WTC11 (cell line): ENCODE results near the gene CCDC50. TPM values are rescaled to one million over a fixed set of nuclear protein-coding genes. Genes with fewer than 3 reads are reported as not detected.

ENCODE experiments used
- ATAC-seq: fragments of 200-7000 bp; cut with Tn5 transposase; 2 replicates; pipeline ENCODE4 v1.10.0; 2021; ENCODE audit warnings: mild to moderate bottlenecking, moderate library complexity
- CTCF ChIA-PET: fragments of 300-600 bp; sonication (Branson Sonifier 250); formaldehyde crosslinking; loops from one replicate; lab custom pipeline; 2021; ENCODE audit warnings: antibody characterized with exemption; lab: Charles Lee
- POLR2A ChIA-PET: fragments of 350-600 bp; sonication (Branson Sonifier 250); formaldehyde crosslinking; loops from one replicate; lab custom pipeline; 2021; ENCODE audit warnings: antibody characterized with exemption; lab: Charles Lee
- DNase-seq: peaks from one replicate; pipeline ENCODE4 v3.0.0; 2021; ENCODE audit warnings: low spot score
- H3K27ac Mint-ChIP-seq: 2 replicates; pipeline ENCODE4 v1.8.0; 2021; ENCODE audit warnings: mixed read lengths
- H3K27me3 Mint-ChIP-seq: 2 replicates; pipeline ENCODE4 v1.8.0; 2021; ENCODE audit warnings: low read depth, mild to moderate bottlenecking, moderate library complexity, mixed read lengths
- H3K36me3 Mint-ChIP-seq: 2 replicates; pipeline ENCODE4 v1.8.0; 2021; ENCODE audit warnings: mixed read lengths
- H3K4me1 Mint-ChIP-seq: 2 replicates; pipeline ENCODE4 v1.8.0; 2022; ENCODE audit warnings: mixed read lengths
- H3K4me3 Mint-ChIP-seq: 2 replicates; pipeline ENCODE4 v1.8.0; 2021; ENCODE audit warnings: mild to moderate bottlenecking, moderate library complexity, mixed read lengths
- H3K9me3 Mint-ChIP-seq: 2 replicates; pipeline ENCODE4 v1.8.0; 2021; ENCODE audit warnings: mixed read lengths
- CBFB ChIP-seq: sonication (generic); formaldehyde crosslinking; IDR thresholded peaks from 2 replicates; pipeline ENCODE4 v1.8.1; 2022; ENCODE audit warnings: mild to moderate bottlenecking, low read depth, missing genetic modification reagents
- FOXJ3 ChIP-seq: sonication (generic); formaldehyde crosslinking; IDR thresholded peaks from 2 replicates; pipeline ENCODE4 v1.9.0; 2021; ENCODE audit warnings: missing genetic modification reagents, mild to moderate bottlenecking, borderline replicate concordance
- JAZF1 ChIP-seq: fragments of 250-450 bp; sonication (Bioruptor Pico); IDR thresholded peaks from 2 replicates; pipeline ENCODE4 v1.9.0; 2021; ENCODE audit warnings: moderate library complexity, mild to moderate bottlenecking, inconsistent platforms
- MXD4 ChIP-seq: fragments of 250-450 bp; sonication (Bioruptor Pico); IDR thresholded peaks from 2 replicates; pipeline ENCODE4 v1.8.0; 2021; ENCODE audit warnings: mild to moderate bottlenecking, moderate library complexity, borderline replicate concordance
- NR2C2 ChIP-seq: sonication (generic); formaldehyde crosslinking; IDR thresholded peaks from 2 replicates; pipeline ENCODE4 v1.8.0; 2022; ENCODE audit warnings: mild to moderate bottlenecking, missing genetic modification reagents
- PRRX2 ChIP-seq: fragments of 250-450 bp; sonication (Bioruptor Pico); IDR thresholded peaks from 2 replicates; pipeline ENCODE4 v1.8.0; 2021; ENCODE audit warnings: mild to moderate bottlenecking
- SMAD3 ChIP-seq: sonication (generic); formaldehyde crosslinking; IDR thresholded peaks from 2 replicates; pipeline ENCODE4 v1.8.0; 2022; ENCODE audit warnings: missing genetic modification reagents, mild to moderate bottlenecking, borderline replicate concordance
- TEAD4 ChIP-seq: sonication (generic); formaldehyde crosslinking; IDR thresholded peaks from 2 replicates; pipeline ENCODE4 v1.8.0; 2022; ENCODE audit warnings: mild to moderate bottlenecking, missing genetic modification reagents
- ZNF416 ChIP-seq: fragments of 250-450 bp; sonication (Bioruptor Pico); IDR thresholded peaks from 2 replicates; pipeline ENCODE4 v1.9.0; 2021; ENCODE audit warnings: mild to moderate bottlenecking, inconsistent platforms
- total RNA-seq: library from RNA; stranded (reverse); gene quantifications from 3 replicates; pipeline ENCODE4 v1.2.3, GENCODE V29; 2021
- TF ChIP-seq, protein P1 (sequence below): fragments of 250-450 bp; sonication (Bioruptor Pico); conservative IDR thresholded peaks from 2 replicates; pipeline ENCODE4 v1.9.0; 2021; ENCODE audit warnings: mild to moderate bottlenecking
- TF ChIP-seq, protein P2 (sequence below): fragments of 250-450 bp; sonication (Bioruptor Pico); IDR thresholded peaks from 2 replicates; pipeline ENCODE4 v2.1.2; 2022; ENCODE audit warnings: mild to moderate bottlenecking, moderate library complexity
- TF ChIP-seq, protein P3 (sequence below): sonication (generic); formaldehyde crosslinking; IDR thresholded peaks from 2 replicates; pipeline ENCODE4 v1.8.0; 2023; ENCODE audit warnings: mild to moderate bottlenecking, missing genetic modification reagents
- TF ChIP-seq, protein P4 (sequence below): sonication (generic); formaldehyde crosslinking; IDR thresholded peaks from 2 replicates; pipeline ENCODE4 v1.8.1; 2022; ENCODE audit warnings: low read depth, missing genetic modification reagents, borderline replicate concordance
- TF ChIP-seq, protein P5 (sequence below): sonication (generic); formaldehyde crosslinking; IDR thresholded peaks from 2 replicates; pipeline ENCODE4 v1.8.1; 2023; ENCODE audit warnings: mild to moderate bottlenecking, moderate library complexity, missing genetic modification reagents
- TF ChIP-seq, protein P6 (sequence below): sonication (generic); formaldehyde crosslinking; IDR thresholded peaks from 2 replicates; pipeline ENCODE4 v1.8.0; 2023; ENCODE audit warnings: missing genetic modification reagents, mild to moderate bottlenecking, borderline replicate concordance
- TF ChIP-seq, protein P7 (sequence below): sonication (generic); formaldehyde crosslinking; IDR thresholded peaks from 2 replicates; pipeline ENCODE4 v1.8.1; 2023; ENCODE audit warnings: mild to moderate bottlenecking, missing genetic modification reagents, moderate library complexity

Gene CCDC50
- total RNA-seq, 1 experiment from 2014 or later, result 33.1 TPM

DNA sequence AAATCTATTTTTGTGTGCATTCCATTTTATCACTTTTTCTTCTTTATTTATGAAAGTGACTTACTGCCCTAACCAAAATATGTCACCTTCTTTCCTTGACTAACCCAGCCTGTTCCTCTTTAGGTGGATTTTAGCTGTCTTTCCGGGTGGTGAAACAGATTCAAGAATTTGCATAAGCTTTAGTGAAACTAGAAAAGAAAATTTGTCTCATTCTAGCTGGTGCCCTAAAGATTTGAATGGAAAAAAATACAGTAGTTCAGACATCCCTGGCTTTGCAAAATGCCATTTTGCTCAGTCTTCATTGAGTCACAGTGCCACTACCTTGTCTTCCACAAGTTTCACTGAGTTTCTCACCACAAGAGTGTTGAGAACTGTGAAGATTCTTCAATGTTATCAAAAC is 28.2 kb upstream of the CCDC50 start (continued):
- TF ChIP-seq, protein P1, sequence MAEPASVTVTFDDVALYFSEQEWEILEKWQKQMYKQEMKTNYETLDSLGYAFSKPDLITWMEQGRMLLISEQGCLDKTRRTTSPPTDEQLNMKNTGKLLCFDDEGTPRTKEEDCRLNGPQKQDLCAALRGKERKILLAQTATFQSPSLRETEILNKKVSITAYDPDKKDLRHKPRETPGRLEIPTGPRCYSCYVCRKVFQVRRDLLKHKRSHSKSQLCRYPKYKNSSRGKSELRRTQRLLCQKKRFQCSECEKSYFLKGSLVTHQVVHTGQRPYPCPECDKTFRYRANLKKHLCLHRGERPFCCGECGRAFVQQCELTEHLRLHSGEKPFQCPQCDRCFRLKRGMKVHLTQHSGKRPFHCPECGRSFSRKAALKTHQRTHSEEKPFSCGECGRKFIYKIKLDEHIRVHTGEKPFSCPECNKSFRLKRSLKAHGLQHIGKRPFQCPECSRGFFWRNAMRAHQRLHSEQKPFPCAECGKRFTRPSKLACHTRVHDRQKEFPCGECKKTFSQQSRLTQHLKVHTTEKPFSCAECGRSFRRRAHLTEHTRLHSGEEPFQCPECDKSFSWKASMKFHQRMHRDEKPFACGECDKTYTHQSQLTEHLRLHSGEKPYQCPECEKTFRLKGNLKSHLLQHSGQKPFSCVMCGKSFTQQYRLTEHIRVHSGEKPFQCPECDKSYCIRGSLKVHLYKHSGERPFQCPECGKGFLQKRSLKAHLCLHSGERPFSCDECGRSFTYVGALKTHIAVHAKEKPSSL (CRISPR knock-in tag), result no peak
- no peak for TF ChIP-seq TEAD4 (CRISPR knock-in tag)
- TF ChIP-seq, protein P2, sequence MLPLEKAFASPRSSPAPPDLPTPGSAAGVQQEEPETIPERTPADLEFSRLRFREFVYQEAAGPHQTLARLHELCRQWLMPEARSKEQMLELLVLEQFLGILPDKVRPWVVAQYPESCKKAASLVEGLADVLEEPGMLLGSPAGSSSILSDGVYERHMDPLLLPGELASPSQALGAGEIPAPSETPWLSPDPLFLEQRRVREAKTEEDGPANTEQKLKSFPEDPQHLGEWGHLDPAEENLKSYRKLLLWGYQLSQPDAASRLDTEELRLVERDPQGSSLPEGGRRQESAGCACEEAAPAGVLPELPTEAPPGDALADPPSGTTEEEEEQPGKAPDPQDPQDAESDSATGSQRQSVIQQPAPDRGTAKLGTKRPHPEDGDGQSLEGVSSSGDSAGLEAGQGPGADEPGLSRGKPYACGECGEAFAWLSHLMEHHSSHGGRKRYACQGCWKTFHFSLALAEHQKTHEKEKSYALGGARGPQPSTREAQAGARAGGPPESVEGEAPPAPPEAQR (CRISPR knock-in tag), result no peak

DNA sequence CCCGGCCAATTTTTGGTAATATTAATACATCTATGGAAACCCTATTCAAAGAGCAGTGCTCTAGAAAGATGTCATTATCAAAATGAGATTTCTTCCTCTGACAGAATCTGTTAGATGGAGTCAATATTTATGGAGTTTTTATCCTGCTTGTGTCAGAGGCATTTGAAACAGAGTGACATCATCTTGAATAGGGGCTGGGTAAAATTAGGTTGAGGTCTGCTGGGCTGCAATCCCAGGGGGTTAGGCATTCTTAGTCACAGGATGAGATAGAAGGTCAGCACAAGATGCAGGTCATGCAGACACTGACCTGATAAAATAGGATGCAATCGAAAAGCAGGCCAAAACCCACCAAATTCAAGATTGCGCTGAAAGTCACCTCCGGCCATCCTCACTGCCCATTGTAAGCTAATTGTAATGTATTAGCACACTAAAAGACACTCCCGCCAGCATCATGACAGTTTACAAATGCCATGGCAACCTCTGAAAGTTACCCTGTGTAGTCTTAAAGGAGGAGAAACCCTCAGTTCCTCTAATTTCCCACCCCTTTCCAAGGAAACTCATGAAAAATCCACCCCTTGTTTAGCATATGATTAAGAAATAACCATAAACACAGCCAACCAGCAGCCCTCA is 27.3 kb upstream of the CCDC50 start:
- TF ChIP-seq FOXJ3 (CRISPR knock-in tag) (no peak), NR2C2 (CRISPR knock-in tag) (no peak), PRRX2 (CRISPR knock-in tag) (no peak), TEAD4 (CRISPR knock-in tag) (no peak), JAZF1 (CRISPR knock-in tag) (no peak), MXD4 (CRISPR knock-in tag) (no peak), CBFB (CRISPR knock-in tag) (no peak), ZNF416 (CRISPR knock-in tag) (no peak), SMAD3 (CRISPR knock-in tag) (no peak)
- TF ChIP-seq, protein P3, sequence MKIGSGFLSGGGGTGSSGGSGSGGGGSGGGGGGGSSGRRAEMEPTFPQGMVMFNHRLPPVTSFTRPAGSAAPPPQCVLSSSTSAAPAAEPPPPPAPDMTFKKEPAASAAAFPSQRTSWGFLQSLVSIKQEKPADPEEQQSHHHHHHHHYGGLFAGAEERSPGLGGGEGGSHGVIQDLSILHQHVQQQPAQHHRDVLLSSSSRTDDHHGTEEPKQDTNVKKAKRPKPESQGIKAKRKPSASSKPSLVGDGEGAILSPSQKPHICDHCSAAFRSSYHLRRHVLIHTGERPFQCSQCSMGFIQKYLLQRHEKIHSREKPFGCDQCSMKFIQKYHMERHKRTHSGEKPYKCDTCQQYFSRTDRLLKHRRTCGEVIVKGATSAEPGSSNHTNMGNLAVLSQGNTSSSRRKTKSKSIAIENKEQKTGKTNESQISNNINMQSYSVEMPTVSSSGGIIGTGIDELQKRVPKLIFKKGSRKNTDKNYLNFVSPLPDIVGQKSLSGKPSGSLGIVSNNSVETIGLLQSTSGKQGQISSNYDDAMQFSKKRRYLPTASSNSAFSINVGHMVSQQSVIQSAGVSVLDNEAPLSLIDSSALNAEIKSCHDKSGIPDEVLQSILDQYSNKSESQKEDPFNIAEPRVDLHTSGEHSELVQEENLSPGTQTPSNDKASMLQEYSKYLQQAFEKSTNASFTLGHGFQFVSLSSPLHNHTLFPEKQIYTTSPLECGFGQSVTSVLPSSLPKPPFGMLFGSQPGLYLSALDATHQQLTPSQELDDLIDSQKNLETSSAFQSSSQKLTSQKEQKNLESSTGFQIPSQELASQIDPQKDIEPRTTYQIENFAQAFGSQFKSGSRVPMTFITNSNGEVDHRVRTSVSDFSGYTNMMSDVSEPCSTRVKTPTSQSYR, result no peak
- TF ChIP-seq, protein P4, sequence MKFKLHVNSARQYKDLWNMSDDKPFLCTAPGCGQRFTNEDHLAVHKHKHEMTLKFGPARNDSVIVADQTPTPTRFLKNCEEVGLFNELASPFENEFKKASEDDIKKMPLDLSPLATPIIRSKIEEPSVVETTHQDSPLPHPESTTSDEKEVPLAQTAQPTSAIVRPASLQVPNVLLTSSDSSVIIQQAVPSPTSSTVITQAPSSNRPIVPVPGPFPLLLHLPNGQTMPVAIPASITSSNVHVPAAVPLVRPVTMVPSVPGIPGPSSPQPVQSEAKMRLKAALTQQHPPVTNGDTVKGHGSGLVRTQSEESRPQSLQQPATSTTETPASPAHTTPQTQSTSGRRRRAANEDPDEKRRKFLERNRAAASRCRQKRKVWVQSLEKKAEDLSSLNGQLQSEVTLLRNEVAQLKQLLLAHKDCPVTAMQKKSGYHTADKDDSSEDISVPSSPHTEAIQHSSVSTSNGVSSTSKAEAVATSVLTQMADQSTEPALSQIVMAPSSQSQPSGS (CRISPR knock-in tag), result no peak
- TF ChIP-seq, protein P5, sequence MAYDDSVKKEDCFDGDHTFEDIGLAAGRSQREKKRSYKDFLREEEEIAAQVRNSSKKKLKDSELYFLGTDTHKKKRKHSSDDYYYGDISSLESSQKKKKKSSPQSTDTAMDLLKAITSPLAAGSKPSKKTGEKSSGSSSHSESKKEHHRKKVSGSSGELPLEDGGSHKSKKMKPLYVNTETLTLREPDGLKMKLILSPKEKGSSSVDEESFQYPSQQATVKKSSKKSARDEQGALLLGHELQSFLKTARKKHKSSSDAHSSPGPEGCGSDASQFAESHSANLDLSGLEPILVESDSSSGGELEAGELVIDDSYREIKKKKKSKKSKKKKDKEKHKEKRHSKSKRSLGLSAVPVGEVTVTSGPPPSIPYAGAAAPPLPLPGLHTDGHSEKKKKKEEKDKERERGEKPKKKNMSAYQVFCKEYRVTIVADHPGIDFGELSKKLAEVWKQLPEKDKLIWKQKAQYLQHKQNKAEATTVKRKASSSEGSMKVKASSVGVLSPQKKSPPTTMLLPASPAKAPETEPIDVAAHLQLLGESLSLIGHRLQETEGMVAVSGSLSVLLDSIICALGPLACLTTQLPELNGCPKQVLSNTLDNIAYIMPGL (CRISPR knock-in tag), result no peak
- TF ChIP-seq, protein P6, sequence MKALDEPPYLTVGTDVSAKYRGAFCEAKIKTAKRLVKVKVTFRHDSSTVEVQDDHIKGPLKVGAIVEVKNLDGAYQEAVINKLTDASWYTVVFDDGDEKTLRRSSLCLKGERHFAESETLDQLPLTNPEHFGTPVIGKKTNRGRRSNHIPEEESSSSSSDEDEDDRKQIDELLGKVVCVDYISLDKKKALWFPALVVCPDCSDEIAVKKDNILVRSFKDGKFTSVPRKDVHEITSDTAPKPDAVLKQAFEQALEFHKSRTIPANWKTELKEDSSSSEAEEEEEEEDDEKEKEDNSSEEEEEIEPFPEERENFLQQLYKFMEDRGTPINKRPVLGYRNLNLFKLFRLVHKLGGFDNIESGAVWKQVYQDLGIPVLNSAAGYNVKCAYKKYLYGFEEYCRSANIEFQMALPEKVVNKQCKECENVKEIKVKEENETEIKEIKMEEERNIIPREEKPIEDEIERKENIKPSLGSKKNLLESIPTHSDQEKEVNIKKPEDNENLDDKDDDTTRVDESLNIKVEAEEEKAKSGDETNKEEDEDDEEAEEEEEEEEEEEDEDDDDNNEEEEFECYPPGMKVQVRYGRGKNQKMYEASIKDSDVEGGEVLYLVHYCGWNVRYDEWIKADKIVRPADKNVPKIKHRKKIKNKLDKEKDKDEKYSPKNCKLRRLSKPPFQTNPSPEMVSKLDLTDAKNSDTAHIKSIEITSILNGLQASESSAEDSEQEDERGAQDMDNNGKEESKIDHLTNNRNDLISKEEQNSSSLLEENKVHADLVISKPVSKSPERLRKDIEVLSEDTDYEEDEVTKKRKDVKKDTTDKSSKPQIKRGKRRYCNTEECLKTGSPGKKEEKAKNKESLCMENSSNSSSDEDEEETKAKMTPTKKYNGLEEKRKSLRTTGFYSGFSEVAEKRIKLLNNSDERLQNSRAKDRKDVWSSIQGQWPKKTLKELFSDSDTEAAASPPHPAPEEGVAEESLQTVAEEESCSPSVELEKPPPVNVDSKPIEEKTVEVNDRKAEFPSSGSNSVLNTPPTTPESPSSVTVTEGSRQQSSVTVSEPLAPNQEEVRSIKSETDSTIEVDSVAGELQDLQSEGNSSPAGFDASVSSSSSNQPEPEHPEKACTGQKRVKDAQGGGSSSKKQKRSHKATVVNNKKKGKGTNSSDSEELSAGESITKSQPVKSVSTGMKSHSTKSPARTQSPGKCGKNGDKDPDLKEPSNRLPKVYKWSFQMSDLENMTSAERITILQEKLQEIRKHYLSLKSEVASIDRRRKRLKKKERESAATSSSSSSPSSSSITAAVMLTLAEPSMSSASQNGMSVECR, result no peak
- TF ChIP-seq, protein P7, sequence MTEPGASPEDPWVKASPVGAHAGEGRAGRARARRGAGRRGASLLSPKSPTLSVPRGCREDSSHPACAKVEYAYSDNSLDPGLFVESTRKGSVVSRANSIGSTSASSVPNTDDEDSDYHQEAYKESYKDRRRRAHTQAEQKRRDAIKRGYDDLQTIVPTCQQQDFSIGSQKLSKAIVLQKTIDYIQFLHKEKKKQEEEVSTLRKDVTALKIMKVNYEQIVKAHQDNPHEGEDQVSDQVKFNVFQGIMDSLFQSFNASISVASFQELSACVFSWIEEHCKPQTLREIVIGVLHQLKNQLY (CRISPR knock-in tag), result no peak
- CTCF ChIA-PET, result no interaction called here
- POLR2A ChIA-PET, result interaction anchor here (0.7 kb wide), 1 partner anchor 571 kb away, joined by 5 read pairs; no protein-coding TSS in a partner anchor
- H3K4me3 Mint-ChIP-seq, result no peak overlapping the region
- peaks cover 29% of the 10 kb centered on the region for H3K4me1 Mint-ChIP-seq
- H3K36me3 Mint-ChIP-seq, result no peaks in the 10 kb centered on the region
- peak; percentile 87 for ATAC-seq
- H3K9me3 Mint-ChIP-seq, result no peaks in the 10 kb centered on the region
- H3K27ac Mint-ChIP-seq, result no peak overlapping the region
- DNase-seq, result peak; percentile 13
- H3K27me3 Mint-ChIP-seq, result no peaks in the 10 kb centered on the region
